Colonic mucosa (tissue), 4 donors: Measurements from ENCODE around the gene PLA2G4D. TPM values are rescaled to one million over a fixed set of nuclear protein-coding genes. Genes with fewer than 3 reads are reported as not detected.

Source experiments
- DNase-seq: peaks from one replicate; pipeline ENCODE4 v3.0.0-alpha.2; 2020
- H3K27ac ChIP-seq: fragments of 200-600 bp; one replicate; pipeline ENCODE4 v1.8.0; 2021
- H3K27me3 ChIP-seq: fragments of 200-600 bp; one replicate; pipeline ENCODE4 v1.8.0; 2021
- H3K36me3 ChIP-seq: fragments of 200-600 bp; one replicate; pipeline ENCODE4 v1.8.0; 2021
- H3K4me1 ChIP-seq: fragments of 200-600 bp; one replicate; pipeline ENCODE4 v1.8.0; 2021; ENCODE audit warnings: mild to moderate bottlenecking
- H3K4me3 ChIP-seq: fragments of 200-600 bp; one replicate; pipeline ENCODE4 v1.8.0; 2021
- H3K9ac ChIP-seq, 2 donors: one replicate each; pipeline ENCODE4 v1.7.0; 2013; ENCODE audit warnings: control low read depth in 2 of 2, low read depth in 2 of 2, low read length in 2 of 2
- H3K9me3 ChIP-seq: fragments of 200-600 bp; one replicate; pipeline ENCODE4 v1.8.0; 2021
- intact Hi-C: fragments of 100-400 bp; cut with DNase I; formaldehyde crosslinking; loops from one replicate; pipeline ENCODE4 v1.14.1; 2022
- total RNA-seq, 2 donors: library from RNA; stranded (reverse); fragmentation: NEBNext Ultra II Directional in 1 of 2; extraction: Animal tissue kit (Norgen Biotek cat#: 25700) in 1 of 2; gene quantifications; one replicate each; pipeline ENCODE4 v1.2.1, GENCODE V29; 2021
- TF ChIP-seq, protein P1 (sequence below): fragments of 200-600 bp; IDR thresholded peaks from one replicate; pipeline ENCODE4 v1.8.0; 2022; ENCODE audit warnings: antibody characterized with exemption, mild to moderate bottlenecking
- donor health status: healthy.
- donor health status: DM: no; HTN: no; CAD: no.
- donor health status: DM: no; HTN: no; CAD: no.

Gene PLA2G4D
- total RNA-seq, 2 donors from 2014 or later = 0.24 to 0.27 TPM

DNA sequence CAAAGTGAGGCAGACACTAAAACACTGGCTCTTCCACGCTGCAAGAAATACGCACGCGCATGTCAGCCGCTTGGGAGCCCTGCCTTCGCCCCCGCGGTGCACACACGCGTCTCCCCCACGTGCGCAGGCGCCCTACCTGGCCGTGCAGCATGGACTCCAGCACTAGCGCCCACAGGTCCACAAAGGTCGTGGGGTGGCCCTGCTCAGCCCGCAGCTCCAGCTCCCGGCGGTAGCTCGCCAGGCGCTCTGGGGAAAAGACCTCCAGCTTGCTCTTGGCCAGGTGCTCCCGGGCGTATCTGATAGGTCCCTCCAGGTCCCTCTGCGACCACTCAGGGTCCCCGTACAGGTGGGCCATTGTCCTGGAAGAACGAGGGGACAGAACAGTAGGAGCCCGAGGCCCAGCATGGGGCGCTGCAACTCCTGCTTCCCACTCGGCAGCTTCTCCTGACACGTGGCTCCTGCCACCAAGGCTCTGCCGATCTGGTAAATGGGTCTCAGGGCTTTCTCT is 14.9 kb downstream of the PLA2G4D start:
- no peaks in the 10 kb centered on the region for H3K9me3 ChIP-seq
- no peak overlapping the region for H3K4me3 ChIP-seq
- H3K9ac ChIP-seq = no peak overlapping the region
- peaks cover 4% of the 10 kb centered on the region for H3K4me1 ChIP-seq
- DNase-seq = peak; percentile 15
- H3K27me3 ChIP-seq = no peaks in the 10 kb centered on the region
- no peaks in the 10 kb centered on the region for H3K36me3 ChIP-seq
- intact Hi-C loops = no loop called here
- TF ChIP-seq, protein P1, sequence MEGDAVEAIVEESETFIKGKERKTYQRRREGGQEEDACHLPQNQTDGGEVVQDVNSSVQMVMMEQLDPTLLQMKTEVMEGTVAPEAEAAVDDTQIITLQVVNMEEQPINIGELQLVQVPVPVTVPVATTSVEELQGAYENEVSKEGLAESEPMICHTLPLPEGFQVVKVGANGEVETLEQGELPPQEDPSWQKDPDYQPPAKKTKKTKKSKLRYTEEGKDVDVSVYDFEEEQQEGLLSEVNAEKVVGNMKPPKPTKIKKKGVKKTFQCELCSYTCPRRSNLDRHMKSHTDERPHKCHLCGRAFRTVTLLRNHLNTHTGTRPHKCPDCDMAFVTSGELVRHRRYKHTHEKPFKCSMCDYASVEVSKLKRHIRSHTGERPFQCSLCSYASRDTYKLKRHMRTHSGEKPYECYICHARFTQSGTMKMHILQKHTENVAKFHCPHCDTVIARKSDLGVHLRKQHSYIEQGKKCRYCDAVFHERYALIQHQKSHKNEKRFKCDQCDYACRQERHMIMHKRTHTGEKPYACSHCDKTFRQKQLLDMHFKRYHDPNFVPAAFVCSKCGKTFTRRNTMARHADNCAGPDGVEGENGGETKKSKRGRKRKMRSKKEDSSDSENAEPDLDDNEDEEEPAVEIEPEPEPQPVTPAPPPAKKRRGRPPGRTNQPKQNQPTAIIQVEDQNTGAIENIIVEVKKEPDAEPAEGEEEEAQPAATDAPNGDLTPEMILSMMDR = no peak
- no peak overlapping the region for H3K27ac ChIP-seq

DNA sequence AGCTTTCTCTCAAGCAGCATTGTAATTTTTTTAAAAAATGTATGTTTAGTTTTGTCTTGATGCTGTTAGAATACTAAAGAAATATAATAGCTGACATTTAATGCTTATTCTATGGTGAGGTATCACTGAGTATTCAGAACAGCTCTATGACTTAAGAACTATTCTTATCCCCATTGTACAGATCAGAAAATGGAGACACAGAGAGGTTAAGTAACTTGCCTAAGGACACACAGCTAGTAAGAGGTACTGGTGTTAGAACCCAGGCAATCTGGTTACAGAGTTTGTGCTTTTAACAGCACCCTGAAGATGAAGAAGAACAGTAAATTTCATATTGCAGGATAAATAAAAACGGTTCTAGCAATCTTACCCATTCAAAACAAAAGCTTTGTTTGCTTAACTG is 15.5 kb downstream of the PLA2G4D start:
- DNase-seq = no peak

DNA sequence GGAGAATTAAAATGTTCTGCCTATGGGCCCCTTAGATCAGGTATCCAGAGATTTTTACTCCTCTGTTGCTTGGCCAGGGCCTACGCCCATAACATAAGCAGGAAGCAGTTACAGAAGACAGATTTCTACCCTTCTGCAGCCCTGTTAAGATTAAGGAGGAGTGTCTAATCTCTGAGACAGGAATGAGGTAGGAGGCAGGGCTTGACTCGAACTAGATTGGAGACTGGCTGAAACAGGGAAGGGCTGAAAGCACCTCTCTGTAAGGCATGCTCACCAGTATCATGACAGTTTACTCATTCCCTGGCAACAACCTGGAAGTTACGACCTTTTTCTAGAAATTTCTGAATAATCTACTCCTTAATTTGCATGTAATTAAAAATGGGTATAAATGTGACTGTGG is 16.7 kb downstream of the PLA2G4D start:
- Histone ChIP-seq H3K36me3 (no peaks in the 10 kb centered on the region), H3K27ac (no peak overlapping the region), H3K4me3 (no peak overlapping the region), H3K4me1 (no peaks in the 10 kb centered on the region), H3K9ac (no peak overlapping the region), H3K27me3 (no peaks in the 10 kb centered on the region), H3K9me3 (no peaks in the 10 kb centered on the region)
- TF ChIP-seq, protein P1 = no peak
- intact Hi-C loops = no loop called here
- peak; percentile 20 for DNase-seq

More for the DNA sequence above, 15.5 kb downstream of the PLA2G4D start:
- Histone ChIP-seq H3K36me3 (no peaks in the 10 kb centered on the region), H3K4me1 (peaks cover under 1% of the 10 kb centered on the region), H3K9me3 (no peaks in the 10 kb centered on the region), H3K4me3 (no peak overlapping the region), H3K9ac (no peak overlapping the region), H3K27ac (no peak overlapping the region), H3K27me3 (no peaks in the 10 kb centered on the region)
- TF ChIP-seq, protein P1 = no peak
- intact Hi-C loops = no loop called here

DNA sequence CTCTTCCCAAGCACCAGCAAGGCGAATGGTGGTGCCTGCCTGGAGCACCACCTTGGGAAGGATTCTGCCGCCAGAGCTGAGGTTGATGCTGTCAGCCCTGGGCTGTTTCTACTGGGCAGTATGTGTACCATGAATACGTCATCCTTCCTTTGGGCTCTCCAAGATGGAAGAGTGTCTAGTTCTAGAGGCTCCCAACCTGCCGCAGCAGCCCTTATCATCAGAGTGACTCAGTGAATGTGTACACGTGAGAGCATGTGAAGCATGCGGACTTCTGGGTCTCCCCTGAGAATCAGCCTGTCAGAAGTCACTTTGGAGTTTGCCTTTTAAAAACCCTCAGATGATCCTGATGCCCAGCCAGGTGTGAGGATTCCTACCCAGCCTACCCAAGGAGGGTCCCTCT is 20.9 kb downstream of the PLA2G4D start:
- H3K27ac ChIP-seq = no peak overlapping the region
- H3K36me3 ChIP-seq = no peaks in the 10 kb centered on the region
- no peaks in the 10 kb centered on the region for H3K27me3 ChIP-seq
- no peak for DNase-seq
- intact Hi-C loops = no loop called here
- no peaks in the 10 kb centered on the region for H3K9me3 ChIP-seq
- no peaks in the 10 kb centered on the region for H3K4me1 ChIP-seq
- no peak overlapping the region for H3K4me3 ChIP-seq
- TF ChIP-seq, protein P1 = no peak
- no peak overlapping the region for H3K9ac ChIP-seq

DNA sequence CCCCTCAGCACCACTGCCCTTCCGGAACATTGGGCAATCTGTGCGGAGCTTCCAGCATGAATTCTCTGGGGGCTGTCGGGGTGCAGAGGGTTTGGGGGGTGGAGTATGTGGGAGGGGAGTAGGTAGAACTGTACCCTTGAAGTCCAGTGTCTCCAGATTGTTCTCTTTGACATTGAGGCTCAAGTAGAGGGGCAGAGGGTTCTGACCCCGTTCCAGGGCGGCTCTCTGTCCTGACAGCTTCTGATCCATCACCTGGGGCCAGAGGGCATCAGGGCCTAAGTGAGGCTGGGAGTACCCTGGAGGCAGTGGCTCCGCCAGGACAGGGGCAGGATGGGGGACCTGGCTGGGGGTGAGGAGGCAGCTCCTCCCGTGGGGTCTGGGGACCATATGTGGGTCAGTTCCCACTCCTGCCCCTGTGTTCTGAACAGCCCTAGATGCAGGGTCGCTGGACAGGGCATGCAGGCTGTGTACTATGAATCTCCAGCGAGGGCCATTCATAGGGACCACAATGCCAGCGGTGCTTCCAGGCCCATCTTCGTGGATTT is 22.1 kb downstream of the PLA2G4D start:
- intact Hi-C loops = no loop called here
- H3K27me3 ChIP-seq = no peaks in the 10 kb centered on the region
- no peaks in the 10 kb centered on the region for H3K4me1 ChIP-seq
- H3K27ac ChIP-seq = no peak overlapping the region
- no peaks in the 10 kb centered on the region for H3K9me3 ChIP-seq
- DNase-seq = no peak
- no peaks in the 10 kb centered on the region for H3K36me3 ChIP-seq
- H3K4me3 ChIP-seq = no peak overlapping the region
- TF ChIP-seq, protein P1 = no peak
- H3K9ac ChIP-seq = no peak overlapping the region
